ENCODE results near the gene GPR55.

GPR55 gene

DNA sequence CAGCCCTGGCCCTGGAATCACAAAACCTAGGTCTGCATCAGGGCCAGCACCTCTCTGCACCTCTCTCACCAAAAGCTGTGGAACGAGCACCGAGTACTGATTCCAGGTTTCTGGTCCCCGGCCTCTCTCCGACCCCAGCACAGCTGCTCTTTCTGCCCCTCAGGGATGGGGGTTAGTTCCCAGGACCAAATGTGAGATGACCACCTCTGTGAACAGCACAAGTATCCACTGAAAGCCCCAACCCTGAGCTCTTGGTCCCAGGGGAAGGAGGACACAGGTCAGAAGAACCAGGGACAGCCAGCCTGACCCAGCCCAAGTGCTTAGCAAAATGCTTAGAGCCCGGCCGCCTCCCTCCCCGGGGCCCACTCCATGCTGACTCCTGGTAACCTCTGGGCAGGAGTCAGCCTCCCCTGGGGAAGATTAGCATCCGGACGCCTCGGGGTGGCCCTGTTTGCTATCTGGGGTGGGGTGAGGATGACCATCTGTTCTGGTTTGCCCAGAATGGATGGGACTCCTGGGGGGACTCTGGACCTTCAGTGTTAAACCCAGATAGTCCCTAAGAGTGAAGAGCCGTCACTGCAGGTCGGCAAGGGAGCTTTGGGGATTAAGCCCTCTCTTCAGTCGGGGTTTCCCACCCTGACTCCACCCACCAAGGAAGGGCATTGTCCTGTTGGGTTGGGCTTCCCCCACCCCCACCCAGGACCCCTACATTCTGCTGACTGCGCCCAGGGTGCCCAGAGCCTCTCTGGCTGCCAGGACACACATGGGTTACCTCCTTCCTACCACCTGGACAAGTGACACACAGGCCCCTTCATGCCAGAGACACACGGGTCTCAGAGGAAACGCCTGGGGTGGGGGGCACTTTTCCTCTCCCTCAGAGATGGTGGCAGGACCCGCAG, 9.4 kb upstream of the GPR55 start:
- DNase-seq (ENCODE audit: low read depth), result no peak

DNA sequence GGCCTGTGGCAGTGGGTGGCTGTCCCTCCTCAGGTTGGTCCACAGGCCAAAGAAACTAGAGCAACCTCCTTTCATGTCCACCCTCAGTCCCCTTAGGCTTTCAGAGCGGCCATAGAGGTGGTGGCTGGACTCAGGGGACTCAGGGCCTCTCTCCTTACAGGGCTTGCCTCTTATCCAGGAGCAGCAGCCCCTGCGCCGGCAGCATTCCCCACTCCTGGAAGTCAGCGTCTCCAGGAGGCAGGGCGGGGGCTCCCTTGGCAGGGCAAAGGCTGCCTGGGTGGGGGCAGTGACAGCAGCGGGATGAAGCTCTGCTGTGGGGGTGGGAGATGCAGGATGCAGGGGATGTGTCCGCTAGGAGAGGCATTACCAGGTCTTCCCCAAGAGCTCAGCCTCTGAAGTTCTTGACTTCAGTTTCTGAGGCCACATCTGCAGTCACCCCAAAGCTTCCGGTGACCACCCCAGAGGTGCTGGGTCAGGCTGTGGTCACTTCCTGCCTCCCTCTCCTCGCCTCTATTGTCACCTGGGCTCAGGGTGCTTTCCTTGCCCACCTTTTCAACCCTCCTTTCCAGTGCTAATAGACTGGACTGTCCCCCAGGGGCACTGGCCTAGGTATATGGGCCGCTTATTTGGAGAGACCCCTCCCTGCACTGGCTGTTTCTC, 8.6 kb upstream of the GPR55 start:
- DNase-seq (ENCODE audit: low read depth), result no peak

DNA sequence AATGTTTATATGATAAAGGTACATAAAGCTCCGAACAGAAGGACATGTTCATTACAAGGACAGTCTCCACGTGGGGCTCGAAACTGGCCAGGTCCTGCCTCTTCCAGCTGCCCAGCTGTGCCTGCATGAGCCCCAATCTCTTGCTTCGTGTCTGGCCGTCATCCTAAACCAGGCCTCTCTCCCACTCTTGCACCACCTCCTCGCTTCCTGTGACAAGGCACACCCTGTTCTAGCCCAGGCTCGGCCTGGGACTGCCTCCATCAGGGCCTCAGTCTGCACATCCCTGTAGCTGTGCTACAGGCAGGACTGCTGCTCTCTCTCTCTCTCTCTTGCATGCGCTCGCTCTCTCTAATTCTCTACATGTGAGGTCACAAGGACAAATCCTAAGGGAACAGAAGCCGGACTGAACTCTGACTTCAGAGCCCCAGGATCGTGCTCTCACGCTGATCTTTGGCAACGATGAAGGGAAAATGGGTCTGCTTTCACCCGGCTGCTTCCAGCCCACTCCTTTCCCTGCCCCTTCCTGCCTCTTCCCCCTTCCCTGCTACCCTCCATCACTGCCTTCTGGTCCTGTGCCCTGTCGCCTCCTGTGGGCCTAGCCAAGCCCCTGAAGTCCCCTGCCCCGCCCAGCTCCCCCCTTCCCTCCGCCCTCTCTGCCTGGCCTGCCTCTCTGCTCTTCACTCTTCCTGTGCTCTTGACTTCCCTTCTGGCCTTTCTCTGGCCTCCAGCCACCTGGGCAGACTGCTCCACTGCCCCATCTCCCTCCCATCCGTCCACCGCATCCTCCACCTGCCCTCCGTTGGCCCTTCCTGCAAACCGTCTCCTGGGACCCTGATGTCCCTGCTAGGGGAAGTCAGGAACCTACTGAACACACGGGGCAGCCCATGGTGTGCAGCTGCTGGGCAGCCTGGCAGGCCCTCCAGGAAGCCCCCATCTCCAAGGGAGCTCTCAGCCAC, 7.8 kb upstream of the GPR55 start:
- no peak for DNase-seq (ENCODE audit: low read depth)

DNA sequence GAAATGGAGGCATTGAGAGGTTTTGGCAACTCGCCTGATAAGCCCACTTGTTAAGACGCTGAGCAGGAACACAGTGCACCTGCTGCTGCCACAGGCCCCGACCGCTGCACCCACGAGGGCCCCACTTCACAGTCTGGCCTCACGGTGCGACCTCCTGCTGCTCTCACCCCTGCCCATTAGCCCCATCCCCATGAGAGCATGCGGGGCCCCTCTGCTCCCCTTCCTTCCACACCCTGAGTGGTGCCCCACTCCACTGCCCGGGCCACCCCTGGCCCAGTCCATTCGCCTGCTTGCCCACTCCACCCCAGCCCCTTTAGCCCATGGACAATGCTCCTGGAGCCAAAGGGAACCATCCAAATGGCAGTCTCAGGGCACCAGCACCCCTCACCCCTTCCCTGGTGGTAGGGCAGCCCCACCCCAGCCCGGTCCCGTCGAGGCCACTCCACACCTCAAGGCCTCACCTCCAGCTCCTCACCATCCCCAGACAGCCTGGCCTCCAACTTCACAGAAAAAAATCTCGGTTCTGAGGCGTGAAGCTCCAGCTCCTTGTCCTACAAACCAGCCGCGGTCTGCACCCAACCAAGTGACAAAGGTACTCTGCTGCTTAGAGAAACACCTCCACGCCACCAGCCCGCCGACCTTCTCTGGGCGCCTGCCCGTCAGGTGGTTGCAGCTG, 6.7 kb upstream of the GPR55 start:
- no peak for DNase-seq (ENCODE audit: low read depth)

DNA sequence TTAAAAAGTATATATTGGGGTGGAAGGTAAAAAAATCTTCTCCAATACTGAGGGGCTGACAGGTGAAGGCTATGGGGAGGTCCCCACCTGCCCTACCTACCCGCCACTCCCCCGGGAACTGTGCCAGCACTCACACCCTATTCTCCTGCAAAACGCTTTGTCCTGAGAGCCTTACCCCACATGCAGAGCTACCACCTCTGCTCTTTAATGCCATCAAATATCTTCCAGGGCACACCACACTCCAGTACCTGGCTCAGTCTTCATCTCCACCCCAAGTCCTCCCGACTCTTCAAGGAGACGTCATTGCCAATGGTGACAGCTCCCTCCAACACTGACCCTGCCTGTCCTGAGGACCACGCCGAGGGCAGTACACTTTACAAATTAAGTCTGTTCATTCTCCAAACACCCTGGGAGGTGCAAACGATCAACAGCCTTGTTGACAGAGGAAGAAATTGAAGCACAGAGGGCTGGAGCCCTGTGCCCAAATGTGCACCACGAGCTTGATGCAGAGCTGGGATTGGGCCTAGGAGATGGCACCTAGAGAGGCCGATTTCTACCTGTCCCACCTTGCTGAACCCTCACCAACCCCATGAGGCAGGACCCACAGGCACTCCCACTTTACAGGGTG, 6.0 kb upstream of the GPR55 start:
- no peak for DNase-seq (ENCODE audit: low read depth)

DNA sequence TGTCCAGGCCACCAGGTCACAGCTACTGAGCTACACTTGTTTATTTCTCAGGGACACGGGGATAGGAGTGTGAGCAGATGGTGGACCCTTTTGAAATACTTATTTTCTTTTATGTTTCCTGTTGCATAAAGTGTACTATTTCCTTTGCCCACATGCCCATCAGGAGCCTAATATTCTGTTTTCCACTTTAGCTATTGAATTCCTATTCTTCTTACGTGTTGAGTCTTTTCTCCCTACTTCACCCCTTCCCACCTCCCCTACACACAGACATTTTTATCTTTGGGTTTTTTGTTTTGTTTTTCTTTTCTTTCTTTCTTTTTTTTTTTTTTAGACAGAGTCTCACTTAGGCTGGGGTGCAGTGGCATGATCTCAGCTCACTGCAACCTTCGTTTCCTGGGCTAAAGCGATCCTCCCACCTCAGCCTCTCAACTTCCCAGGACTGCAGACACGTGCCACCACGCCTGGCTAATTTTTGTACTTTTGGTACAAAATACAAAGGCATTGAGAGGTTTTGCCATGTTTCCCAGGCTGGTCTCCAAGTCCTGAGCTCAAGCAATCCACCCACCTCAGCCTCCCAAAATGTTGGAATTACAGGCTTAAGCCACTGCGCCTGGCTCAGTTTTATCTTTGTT, 5.2 kb upstream of the GPR55 start:
- no peak for DNase-seq (ENCODE audit: low read depth)

DNA sequence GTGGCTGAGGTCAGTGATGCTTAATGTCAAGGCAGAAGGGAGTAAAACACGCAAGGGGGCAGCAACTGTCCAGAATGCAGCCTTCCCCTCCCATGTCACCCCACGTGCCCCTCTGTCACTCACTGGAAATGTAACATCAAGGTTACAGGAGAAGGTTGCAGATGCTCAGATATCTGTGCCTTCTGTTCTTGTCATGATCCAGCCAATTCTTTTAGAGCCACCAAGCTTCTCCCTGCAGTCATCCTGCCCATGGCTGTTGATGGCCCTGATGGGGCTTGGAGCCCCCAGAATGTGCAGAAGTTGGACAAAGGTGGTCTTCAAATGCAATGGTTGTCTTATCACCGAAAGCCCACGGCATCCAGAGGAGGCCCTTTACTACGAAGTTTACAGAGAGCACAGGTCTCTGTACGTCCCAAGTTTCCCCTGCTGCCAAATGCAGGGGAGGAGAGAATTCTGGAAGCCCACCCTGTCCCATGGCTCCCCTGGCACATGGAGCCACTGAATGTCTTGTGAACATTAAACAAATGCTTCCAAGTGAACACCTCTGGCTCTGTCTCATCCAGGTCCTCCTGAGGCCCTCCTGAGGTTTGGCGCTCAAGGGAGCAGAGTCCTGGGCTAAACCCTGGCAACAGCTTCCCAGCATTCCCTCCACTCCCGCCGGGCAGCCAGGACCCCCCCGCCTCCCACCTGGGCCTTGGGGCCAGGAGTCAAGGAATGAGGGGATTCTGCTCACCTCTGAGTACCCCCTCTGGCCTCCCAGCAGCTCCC, 4.5 kb upstream of the GPR55 start:
- DNase-seq (ENCODE audit: low read depth), result no peak

DNA sequence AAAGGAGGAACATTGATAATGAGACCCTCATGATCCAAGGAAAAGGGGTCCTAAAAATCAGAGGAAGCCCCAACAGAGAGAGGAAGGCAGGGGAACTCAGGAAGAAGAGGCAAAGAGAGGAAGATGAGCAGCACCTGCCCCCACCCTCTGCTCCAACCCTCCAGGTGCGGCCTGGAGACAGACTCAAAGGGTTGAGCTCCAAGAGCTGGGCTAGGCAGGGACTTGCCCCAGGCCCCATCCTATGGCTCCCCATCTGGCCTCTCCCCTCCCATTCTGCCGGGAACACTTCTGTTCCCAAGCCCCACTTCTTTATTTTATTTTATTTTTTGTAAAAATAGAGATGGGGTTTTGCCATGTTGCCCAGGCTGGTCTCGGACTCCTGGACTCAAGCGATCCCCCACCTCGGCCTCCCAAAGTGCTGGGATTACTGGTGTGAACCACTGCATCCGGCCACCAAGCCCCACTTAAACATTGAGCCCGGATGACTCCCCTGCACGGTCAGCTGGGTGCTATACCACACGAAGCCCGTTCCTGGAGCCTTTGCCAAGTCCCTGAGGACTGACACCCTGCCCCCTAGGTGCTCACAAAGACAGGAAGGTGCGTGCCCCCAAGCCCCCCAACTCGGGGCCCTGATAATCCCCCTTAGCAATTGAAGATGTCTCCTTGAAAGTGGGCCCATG, 3.8 kb upstream of the GPR55 start:
- DNase-seq (ENCODE audit: low read depth), result no peak

DNA sequence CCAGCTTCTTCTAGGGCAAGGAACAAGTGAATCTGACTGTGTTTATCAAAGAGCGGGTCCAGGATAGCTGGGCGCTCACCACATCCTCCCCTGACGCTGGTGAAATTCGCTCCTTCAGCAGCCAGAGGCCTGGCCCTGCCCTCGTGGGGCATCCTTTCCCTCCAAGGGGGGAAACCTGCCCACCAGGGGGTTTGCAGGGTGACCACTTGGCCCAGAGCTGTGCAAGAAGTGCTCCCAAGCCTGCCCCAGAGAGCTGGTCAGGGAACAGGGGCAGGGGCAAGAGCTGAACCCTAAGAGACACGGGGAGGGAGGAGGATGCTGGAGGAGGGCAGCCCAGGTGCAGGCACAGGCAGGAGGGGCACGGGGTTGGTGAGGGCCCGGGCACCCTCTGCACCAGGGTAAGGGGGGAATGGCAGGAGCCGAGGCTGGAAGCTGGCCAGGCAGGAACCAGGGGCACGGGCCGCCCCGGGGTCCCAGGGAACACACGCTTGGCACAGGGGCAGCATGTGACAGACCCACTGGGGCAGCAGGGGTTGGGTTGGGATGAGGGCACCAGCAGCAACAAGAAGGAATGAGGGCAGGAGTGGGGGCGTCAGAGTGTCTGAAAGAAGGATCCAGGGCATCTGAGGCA, 2.8 kb upstream of the GPR55 start:
- DNase-seq (ENCODE audit: low read depth), result no peak

DNA sequence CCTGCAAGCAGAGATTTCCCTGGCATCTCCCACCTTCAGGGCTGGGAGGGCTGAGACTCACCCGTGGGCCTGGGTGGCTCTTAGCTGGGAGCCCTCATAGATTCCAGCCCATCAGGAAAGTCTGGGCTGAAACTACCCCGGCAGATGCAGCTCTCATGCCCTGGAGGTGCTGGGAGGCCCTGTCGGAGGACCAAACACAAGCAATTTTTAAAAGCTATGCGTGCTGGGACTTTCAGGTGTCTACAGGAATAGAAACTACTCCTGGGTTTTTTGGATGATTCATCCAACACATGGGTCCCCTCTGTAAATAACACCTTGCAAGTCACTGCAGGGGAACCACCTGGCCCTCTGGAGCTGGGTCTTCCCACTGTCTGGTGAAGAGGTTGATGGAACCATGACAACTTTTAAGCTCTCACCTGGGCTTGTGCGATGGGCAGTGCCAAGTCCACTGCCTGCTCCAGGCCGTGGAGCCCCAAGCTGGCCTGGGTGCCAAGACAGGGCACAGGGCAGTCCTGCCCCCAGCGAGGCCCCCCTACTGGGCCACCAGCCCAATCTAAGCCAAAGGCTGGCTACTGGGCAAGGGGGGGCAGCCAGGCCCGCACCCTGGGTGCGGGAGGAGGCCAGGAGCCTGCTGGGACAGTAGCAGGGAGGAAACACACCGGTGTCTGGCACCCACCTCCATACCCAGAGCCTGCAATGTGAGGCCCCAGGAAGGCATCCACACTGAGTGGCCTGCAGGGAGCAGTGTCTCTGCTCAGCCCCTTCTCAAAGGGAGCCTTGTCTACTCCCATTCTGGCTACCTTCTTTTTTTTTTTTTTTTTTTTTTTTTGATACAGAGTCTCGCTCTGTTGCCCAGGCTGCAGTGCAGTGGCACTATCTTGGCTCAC, 1.1 kb upstream of the GPR55 start:
- no peak for DNase-seq (ENCODE audit: low read depth)

DNA sequence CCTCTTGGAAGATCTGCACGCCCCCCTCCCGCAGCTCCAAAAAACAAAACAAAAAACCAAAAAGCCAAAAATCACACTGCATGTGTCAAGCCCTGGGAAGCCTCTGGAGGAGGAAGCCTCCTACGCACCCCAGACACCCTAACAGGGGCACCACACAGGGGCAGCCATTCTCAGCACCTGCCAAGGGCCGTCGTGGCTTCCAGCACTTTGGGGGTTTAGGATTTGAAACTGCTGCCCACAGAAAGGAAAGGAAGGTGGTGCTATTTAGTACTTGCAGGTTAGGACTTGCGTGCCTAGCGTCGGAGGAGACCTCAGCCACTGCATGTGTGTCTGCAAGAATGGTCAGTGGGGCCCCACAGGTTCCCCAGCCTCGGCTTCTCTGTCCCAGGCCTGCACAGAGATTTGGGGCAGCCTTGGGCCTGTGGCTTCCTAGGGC, 419 bp upstream of the GPR55 start:
- no peak for DNase-seq (ENCODE audit: low read depth)

DNA sequence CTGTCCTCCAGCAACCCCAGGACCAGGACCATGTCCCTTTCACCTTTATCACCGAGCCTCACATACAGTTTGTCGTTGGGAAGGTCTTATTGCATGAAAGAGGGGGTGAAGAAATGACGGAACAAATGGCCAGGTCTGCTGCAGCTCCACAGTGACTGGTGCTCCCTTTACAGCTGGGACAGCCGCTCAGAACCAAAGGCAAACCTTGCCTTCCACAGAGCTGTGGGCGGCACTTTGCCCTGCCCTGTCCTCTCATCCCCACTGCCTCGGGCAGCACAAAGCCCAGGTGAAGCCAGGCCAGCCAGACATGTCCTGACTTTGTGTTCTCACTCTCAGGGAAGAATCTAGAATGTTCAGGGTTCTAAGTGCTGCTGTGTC, 961 bp downstream of the GPR55 start:
- DNase-seq (ENCODE audit: low read depth), result no peak

DNA sequence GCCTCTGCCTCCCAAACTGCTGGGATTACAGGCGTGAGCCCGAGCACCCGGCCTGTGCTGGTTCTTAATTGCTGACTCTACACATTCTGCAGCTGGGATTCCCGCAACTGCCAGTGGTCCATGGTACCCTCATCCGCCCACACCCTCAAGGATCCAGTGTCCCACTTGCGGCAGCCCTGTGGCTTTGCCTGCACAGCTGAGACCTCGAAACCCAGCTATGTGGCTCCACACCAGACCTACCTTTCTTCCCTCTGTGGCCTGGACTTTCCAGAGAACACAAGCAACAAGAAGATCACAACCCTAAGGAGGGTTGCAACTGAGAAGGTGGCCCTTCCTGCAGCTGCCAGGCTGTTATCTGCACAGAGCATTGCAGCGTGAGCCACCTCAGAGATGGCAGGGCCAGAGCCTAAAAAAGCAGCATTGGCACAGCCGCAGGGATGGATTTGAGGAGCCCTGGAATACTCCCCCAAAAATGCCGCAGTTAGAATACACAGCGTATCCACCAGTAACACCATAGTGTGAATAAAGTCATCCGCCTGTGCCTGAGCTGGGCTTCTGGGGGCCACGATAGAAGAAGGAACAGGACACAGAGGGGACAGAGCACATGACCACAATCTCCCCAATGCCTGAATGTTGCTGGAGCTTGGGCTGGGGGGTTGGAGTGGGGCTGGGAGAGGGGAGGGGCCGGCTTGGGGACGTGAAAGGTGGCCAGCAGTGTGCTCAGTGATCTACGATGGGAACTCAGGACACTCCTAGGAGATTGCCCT, 1.9 kb downstream of the GPR55 start:
- no peak for DNase-seq (ENCODE audit: low read depth)

DNA sequence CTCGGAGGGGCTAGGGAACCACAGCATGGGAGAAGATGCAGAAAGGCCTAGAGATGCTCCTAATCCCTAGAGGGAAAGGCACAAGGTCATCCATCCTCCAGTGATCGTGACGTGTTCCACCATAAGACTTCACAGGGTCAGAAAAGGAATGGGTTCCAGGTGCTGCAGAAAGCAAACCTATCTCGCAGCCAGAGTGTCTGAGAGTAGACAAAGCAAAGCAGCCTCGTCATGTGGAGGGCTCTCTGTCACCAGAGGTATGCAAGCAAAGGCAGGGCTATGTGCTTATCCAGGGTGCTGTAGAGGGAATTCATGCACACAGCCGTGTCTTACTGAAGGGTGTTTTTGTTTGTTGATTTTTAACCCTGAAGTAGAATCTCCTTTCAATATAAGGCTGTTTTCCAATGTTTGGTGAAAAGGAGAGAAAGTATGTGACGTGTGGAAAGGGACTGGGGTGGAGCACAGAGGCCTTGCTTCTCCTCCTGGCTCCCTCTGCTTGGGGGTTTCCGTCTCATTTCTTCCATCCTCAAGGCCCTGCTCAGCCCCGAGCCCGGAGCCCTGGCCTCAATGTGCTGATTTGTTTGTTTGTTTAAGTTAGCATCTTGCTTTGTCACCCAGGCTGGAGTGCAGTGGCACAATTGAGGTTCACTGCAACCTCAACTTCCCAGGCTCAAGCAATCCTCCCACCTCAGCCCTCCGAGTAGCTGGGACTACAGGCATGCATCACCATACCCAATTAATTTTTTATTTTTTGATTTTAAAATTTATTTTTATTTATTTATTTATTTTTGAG, 3.0 kb downstream of the GPR55 start:
- no peak for DNase-seq (ENCODE audit: low read depth)

DNA sequence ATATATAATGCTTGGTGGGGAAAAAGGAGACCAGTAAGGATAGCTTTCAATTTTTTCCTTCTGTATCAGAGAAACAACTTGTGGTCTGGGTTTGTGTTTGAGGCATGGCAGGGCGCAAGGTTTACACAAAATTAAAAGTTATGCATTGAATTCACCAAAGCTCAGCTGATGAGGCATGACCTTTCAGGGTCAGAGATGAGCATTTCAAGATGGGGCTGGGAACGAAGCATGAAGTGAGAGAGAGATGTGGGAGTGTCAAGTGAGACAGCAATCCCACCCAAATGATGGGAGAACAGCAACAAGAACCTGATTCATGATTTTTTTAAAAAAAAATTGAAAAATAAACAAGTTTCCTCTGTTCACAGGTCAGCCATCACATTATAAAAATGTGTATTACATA, 4.9 kb downstream of the GPR55 start:
- no peak for DNase-seq (ENCODE audit: low read depth)

DNA sequence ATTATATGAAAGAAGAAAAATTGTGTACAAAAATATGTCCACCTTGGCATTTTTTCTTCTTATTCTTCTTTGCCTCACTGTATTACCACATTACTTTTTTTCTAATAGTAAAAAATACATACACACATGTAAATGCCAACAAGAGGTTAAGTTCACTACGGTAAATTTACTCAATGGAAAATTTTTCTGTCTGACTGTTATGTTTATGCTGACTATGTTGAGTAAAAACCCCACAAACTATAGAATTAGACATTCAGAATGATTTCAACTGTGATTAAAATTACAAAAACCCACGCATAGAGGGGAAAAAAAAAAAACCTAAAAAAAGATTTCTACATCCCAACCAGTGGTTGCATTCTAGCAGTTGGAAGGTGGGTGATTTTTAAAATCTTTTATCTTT, 5.4 kb downstream of the GPR55 start:
- DNase-seq (ENCODE audit: low read depth), result no peak

All from T follicular helper cell (primary cell).